OCI-LY7 (cell line): ENCODE results near the gene MYO3A.

Experiments used
- EZH2phosphoT487 ChIP-seq: fragments of 200-600 bp; sonication (generic); IDR thresholded peaks from 2 replicates; pipeline ENCODE4 v1.6.1; 2018; ENCODE audit warnings: low read depth, borderline replicate concordance, mild to moderate bottlenecking, mixed run types, antibody characterized with exemption, low read length, moderate library complexity, mixed read lengths
- TF ChIP-seq, protein P1 (sequence below): fragments of 200-600 bp; sonication (generic); conservative IDR thresholded peaks from 2 replicates; pipeline ENCODE4 v1.5.1; 2014; ENCODE audit warnings: mild to moderate bottlenecking, antibody characterized with exemption, low read length, moderate library complexity, mixed read lengths

DNA sequence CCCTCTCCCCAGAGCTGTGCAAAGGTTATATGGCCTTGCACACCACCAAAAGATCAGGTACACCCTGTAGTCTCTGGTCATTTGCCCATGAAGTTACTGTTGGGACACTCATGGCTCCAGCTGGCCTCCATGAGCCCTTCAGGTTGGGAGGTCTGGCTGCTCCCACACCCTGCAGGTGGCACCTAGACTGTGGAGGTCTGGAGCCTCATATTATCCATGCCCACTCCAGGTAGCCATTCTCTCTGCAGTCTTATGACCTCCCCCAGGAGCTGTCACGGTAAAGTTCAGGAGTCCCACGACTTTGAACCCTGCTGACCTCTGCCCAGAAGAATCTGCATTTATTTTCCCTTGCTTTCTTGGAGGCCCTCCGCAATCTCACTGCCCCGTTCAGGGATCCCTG, 243.3 kb downstream of the MYO3A start:
- TF ChIP-seq, protein P1, sequence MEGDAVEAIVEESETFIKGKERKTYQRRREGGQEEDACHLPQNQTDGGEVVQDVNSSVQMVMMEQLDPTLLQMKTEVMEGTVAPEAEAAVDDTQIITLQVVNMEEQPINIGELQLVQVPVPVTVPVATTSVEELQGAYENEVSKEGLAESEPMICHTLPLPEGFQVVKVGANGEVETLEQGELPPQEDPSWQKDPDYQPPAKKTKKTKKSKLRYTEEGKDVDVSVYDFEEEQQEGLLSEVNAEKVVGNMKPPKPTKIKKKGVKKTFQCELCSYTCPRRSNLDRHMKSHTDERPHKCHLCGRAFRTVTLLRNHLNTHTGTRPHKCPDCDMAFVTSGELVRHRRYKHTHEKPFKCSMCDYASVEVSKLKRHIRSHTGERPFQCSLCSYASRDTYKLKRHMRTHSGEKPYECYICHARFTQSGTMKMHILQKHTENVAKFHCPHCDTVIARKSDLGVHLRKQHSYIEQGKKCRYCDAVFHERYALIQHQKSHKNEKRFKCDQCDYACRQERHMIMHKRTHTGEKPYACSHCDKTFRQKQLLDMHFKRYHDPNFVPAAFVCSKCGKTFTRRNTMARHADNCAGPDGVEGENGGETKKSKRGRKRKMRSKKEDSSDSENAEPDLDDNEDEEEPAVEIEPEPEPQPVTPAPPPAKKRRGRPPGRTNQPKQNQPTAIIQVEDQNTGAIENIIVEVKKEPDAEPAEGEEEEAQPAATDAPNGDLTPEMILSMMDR, result no peak
- TF ChIP-seq EZH2phosphoT487, result no peak
